ENCODE results near the gene ZNF284. TPM values are rescaled to one million over a fixed set of nuclear protein-coding genes. Genes with fewer than 3 reads are reported as not detected.

ZNF284 gene
- total RNA-seq, 1 experiment from 2014 or later, result 0.69 TPM

- no peak overlapping the region for H3K9ac ChIP-seq (ENCODE audit: low read length)
- no peak overlapping the region for H2AFZ ChIP-seq (ENCODE audit: low read length)
- intact Hi-C loops (cut with micrococcal nuclease), result no loop called here
- no peaks in the 10 kb centered on the region for H3K9me2 ChIP-seq (replicated peaks; ENCODE audit: low read length)
- no peak overlapping the region for H3K27ac ChIP-seq (ENCODE audit: low read length)
- DNase-seq (no peak), ATAC-seq (no peak)
- H3K4me3 ChIP-seq (ENCODE audit: low read length), result no peak overlapping the region
- H4K20me1 ChIP-seq (ENCODE audit: low read length), result no peaks in the 10 kb centered on the region
- H3K27me3 ChIP-seq (ENCODE audit: low read length), result no peaks in the 10 kb centered on the region
- ChIA-PET CTCF (no interaction called here), POLR2A (ENCODE audit: unreplicated experiment) (no interaction called here)
- H3K4me1 ChIP-seq (ENCODE audit: insufficient read depth, low read length), result no peaks in the 10 kb centered on the region
- no peak overlapping the region for H3K4me2 ChIP-seq (ENCODE audit: low read length)
- no peaks in the 10 kb centered on the region for H3K36me3 ChIP-seq (ENCODE audit: low read depth, low read length)
- TF ChIP-seq EZH2phosphoT487 (IDR thresholded peaks at IDR 0.05; ENCODE audit: borderline replicate concordance, low read length) (no peak), EZH2 (IDR thresholded peaks at IDR 0.05; ENCODE audit: low read length, unreplicated experiment) (no peak)
- TF ChIP-seq, protein P1, sequence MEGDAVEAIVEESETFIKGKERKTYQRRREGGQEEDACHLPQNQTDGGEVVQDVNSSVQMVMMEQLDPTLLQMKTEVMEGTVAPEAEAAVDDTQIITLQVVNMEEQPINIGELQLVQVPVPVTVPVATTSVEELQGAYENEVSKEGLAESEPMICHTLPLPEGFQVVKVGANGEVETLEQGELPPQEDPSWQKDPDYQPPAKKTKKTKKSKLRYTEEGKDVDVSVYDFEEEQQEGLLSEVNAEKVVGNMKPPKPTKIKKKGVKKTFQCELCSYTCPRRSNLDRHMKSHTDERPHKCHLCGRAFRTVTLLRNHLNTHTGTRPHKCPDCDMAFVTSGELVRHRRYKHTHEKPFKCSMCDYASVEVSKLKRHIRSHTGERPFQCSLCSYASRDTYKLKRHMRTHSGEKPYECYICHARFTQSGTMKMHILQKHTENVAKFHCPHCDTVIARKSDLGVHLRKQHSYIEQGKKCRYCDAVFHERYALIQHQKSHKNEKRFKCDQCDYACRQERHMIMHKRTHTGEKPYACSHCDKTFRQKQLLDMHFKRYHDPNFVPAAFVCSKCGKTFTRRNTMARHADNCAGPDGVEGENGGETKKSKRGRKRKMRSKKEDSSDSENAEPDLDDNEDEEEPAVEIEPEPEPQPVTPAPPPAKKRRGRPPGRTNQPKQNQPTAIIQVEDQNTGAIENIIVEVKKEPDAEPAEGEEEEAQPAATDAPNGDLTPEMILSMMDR (conservative IDR thresholded peaks at IDR 0.05; ENCODE audit: low read depth, low read length), result no peak
- H3F3A ChIP-seq (ENCODE audit: low read length, unreplicated experiment), result no peaks in the 10 kb centered on the region
- H3K9me3 ChIP-seq (ENCODE audit: low read length), result peaks cover 9% of the 10 kb centered on the region; the same call in 1 of the 2 replicates
- no TSS peak for BruUV-seq (replicated peaks)
- no peaks in the 10 kb centered on the region for H3K79me2 ChIP-seq (ENCODE audit: low read length)
Observed at GRCh38 chr19:44061038-44061437, 10.9 kb upstream of the ZNF284 start.

GRCh38 chr19:44066305-44066704, 5.7 kb upstream of the ZNF284 start:
- TF ChIP-seq EZH2phosphoT487 (IDR thresholded peaks at IDR 0.05; ENCODE audit: borderline replicate concordance, low read length) (no peak), EZH2 (IDR thresholded peaks at IDR 0.05; ENCODE audit: low read length, unreplicated experiment) (no peak)
- TF ChIP-seq, protein P1 (conservative IDR thresholded peaks at IDR 0.05; ENCODE audit: low read depth, low read length), result no peak
- no peak for ATAC-seq
- BruUV-seq (replicated peaks), result no TSS peak
- ChIA-PET CTCF (no interaction called here), POLR2A (ENCODE audit: unreplicated experiment) (no interaction called here)
- Histone ChIP-seq H3K27ac (ENCODE audit: low read length) (no peak overlapping the region), H3K79me2 (ENCODE audit: low read length) (no peaks in the 10 kb centered on the region), H3K9me3 (ENCODE audit: low read length) (peaks cover 17% of the 10 kb centered on the region; the same call in 1 of the 2 replicates), H3K4me2 (ENCODE audit: low read length) (no peak overlapping the region), H3K4me1 (ENCODE audit: insufficient read depth, low read length) (no peaks in the 10 kb centered on the region), H2AFZ (ENCODE audit: low read length) (no peak overlapping the region), H3K9me2 (replicated peaks; ENCODE audit: low read length) (no peaks in the 10 kb centered on the region), H4K20me1 (ENCODE audit: low read length) (no peaks in the 10 kb centered on the region), H3F3A (ENCODE audit: low read length, unreplicated experiment) (no peaks in the 10 kb centered on the region), H3K4me3 (ENCODE audit: low read length) (no peak overlapping the region), H3K27me3 (ENCODE audit: low read length) (no peaks in the 10 kb centered on the region), H3K36me3 (ENCODE audit: low read depth, low read length) (no peaks in the 10 kb centered on the region), H3K9ac (ENCODE audit: low read length) (no peak overlapping the region)
- intact Hi-C loops (cut with micrococcal nuclease), result no loop called here
- DNase-seq, result no peak

- Histone ChIP-seq H4K20me1 (ENCODE audit: low read length) (no peaks in the 10 kb centered on the region), H3K9me3 (ENCODE audit: low read length) (peaks cover 17% of the 10 kb centered on the region; the same call in 1 of the 2 replicates), H3K27ac (ENCODE audit: low read length) (no peak overlapping the region), H3K4me2 (ENCODE audit: low read length) (no peak overlapping the region), H3K36me3 (ENCODE audit: low read depth, low read length) (no peaks in the 10 kb centered on the region), H2AFZ (ENCODE audit: low read length) (no peak overlapping the region), H3K4me1 (ENCODE audit: insufficient read depth, low read length) (peaks cover 8% of the 10 kb centered on the region; the same call in 1 of the 2 replicates), H3K27me3 (ENCODE audit: low read length) (no peaks in the 10 kb centered on the region), H3K4me3 (ENCODE audit: low read length) (no peak overlapping the region), H3K9ac (ENCODE audit: low read length) (no peak overlapping the region), H3F3A (ENCODE audit: low read length, unreplicated experiment) (no peaks in the 10 kb centered on the region), H3K79me2 (ENCODE audit: low read length) (no peaks in the 10 kb centered on the region), H3K9me2 (replicated peaks; ENCODE audit: low read length) (no peaks in the 10 kb centered on the region)
- no TSS peak for BruUV-seq (replicated peaks)
- POLR2A ChIA-PET (ENCODE audit: unreplicated experiment), result no interaction called here
- no peak for TF ChIP-seq EZH2 (IDR thresholded peaks at IDR 0.05; ENCODE audit: low read length, unreplicated experiment)
- TF ChIP-seq, protein P1 (conservative IDR thresholded peaks at IDR 0.05; ENCODE audit: low read depth, low read length), result no peak
- TF ChIP-seq EZH2phosphoT487 (IDR thresholded peaks at IDR 0.05; ENCODE audit: borderline replicate concordance, low read length), result no peak
- CTCF ChIA-PET, result no interaction called here
- no peak for DNase-seq
- no peak for ATAC-seq
- intact Hi-C loops (cut with micrococcal nuclease), result no loop called here
Observed at GRCh38 chr19:44069415-44069814, 2.5 kb upstream of the ZNF284 start.
